ENCODE results near the gene LRRC45. TPM values are rescaled to one million over a fixed set of nuclear protein-coding genes. Genes with fewer than 3 reads are reported as not detected.

Gene LRRC45
- total and polyA plus RNA-seq, 12 donors = 1.2 to 24.5 (median 12.6) TPM

- Histone ChIP-seq H3K9me3 (replicated peaks in 1 of 3) (no peaks in the 10 kb centered on the region), H3K36me3 (replicated peaks in 1 of 2) (no peaks in the 10 kb centered on the region), H3K27me3 (no peaks in the 10 kb centered on the region), H3K27ac (no peak overlapping the region), H3K4me3 (no peak overlapping the region), H3K4me1 (replicated peaks in 1 of 2) (peaks cover 14 to 24% of the 10 kb centered on the region in 2 donors)
- no peak for TF ChIP-seq CTCF (IDR thresholded peaks at IDR 0.05)
- TF ChIP-seq POLR2A (IDR thresholded peaks at IDR 0.05) = no peak
- no peak for DNase-seq
- intact Hi-C loops (cut with DNase I) = loop anchor here in 1 of 2 donors (10.0 kb wide), 1 partner anchor 280 kb away; the partner anchor contains the start of gene CD7
- WGBS, 4 donors = 82 to 90% (median 89%) methylated on average over 22 to 23 of the region's 23 CpGs
These were observed 11.4 kb downstream of the LRRC45 start for GRCh38 chr17:82034371-82035011.

GRCh38 chr17:82035488-82035887, 12.4 kb downstream of the LRRC45 start:
- H3K27me3 ChIP-seq = no peaks in the 10 kb centered on the region

GRCh38 chr17:82035956-82036633, 13.0 kb downstream of the LRRC45 start:
- intact Hi-C loops (cut with DNase I) = loop anchor here in 1 of 2 donors (10.0 kb wide), 1 partner anchor 279 kb away; the partner anchor contains the start of gene CD7
- WGBS, 4 donors = 76 to 87% (median 81%) methylated on average over 5 to 20 of the region's 20 CpGs
- H3K4me1 ChIP-seq (replicated peaks in 1 of 2) = peaks cover 14 to 19% of the 10 kb centered on the region in 2 donors

More at GRCh38 chr17:82035488-82035887, 12.4 kb downstream of the LRRC45 start:
- Histone ChIP-seq H3K9me3 (replicated peaks in 1 of 3) (no peaks in the 10 kb centered on the region), H3K4me3 (no peak overlapping the region), H3K27ac (no peak overlapping the region), H3K36me3 (replicated peaks in 1 of 2) (no peaks in the 10 kb centered on the region), H3K4me1 (replicated peaks in 1 of 2) (peaks cover 14 to 19% of the 10 kb centered on the region in 2 donors)
- WGBS, 4 donors = 89 to 98% (median 95%) methylated on average over 5 to 8 of the region's 8 CpGs
- intact Hi-C loops (cut with DNase I) = loop anchor here in 1 of 2 donors (10.0 kb wide), 1 partner anchor 279 kb away; the partner anchor contains the start of gene CD7
- DNase-seq = no peak
- TF ChIP-seq POLR2A (IDR thresholded peaks at IDR 0.05) = no peak
- TF ChIP-seq CTCF (IDR thresholded peaks at IDR 0.05) = no peak

More at GRCh38 chr17:82035956-82036633, 13.0 kb downstream of the LRRC45 start:
- H3K36me3 ChIP-seq (replicated peaks in 1 of 2) = no peaks in the 10 kb centered on the region
- TF ChIP-seq POLR2A (IDR thresholded peaks at IDR 0.05) (no peak), CTCF (IDR thresholded peaks at IDR 0.05) (no peak)
- DNase-seq = peak in 3 of 7 donors; percentile 50 to 68 (median 65)
- H3K9me3 ChIP-seq (replicated peaks in 1 of 3) = no peaks in the 10 kb centered on the region
- H3K27ac ChIP-seq = peak overlapping the region in 1 of 5 donors; percentile 99
- H3K27me3 ChIP-seq = no peaks in the 10 kb centered on the region
- H3K4me3 ChIP-seq = peak overlapping the region in 1 of 4 donors; percentile 69

Data from adrenal gland (tissue), 12 donors.